K562 (cell line): ENCODE results near the gene TRIM38. TPM values are rescaled to one million over a fixed set of nuclear protein-coding genes. Genes with fewer than 3 reads are reported as not detected.

Source experiments
- DEAF1 ChIP-seq: fragments of 450-650 bp; formaldehyde crosslinking; IDR thresholded peaks from 2 replicates; pipeline ENCODE4 v1.4.0; 2020; ENCODE audit warnings: mild to moderate bottlenecking, moderate library complexity
- E4F1 ChIP-seq: fragments of 250-450 bp; sonication (Bioruptor Pico); IDR thresholded peaks from 2 replicates; pipeline ENCODE4 v1.5.0; 2021; ENCODE audit warnings: mild to moderate bottlenecking, borderline replicate concordance
- ETV6 ChIP-seq, 3 experiments: fragments of 150-350 bp in 1 of 3; sonication (generic) in 1 of 3; formaldehyde crosslinking in 1 of 3; IDR thresholded peaks; 2 replicates each; pipeline versions ENCODE4 v1.6.1 to v1.8.0; 2014 to 2022; ENCODE audit warnings: borderline replicate concordance in 2 of 3, low read depth in 2 of 3, antibody characterized with exemption in 1 of 3, low read length in 1 of 3, mild to moderate bottlenecking in 1 of 3, missing genetic modification reagents in 1 of 3
- EZH2 ChIP-seq: IDR thresholded peaks from 2 replicates; pipeline ENCODE4 v1.6.1; 2012; ENCODE audit warnings: low read depth, mild to moderate bottlenecking, inconsistent platforms, low read length, borderline replicate concordance
- KHSRP ChIP-seq: fragments of 450-650 bp; IDR thresholded peaks from 2 replicates; pipeline ENCODE4 v1.6.1; 2017
- MYNN ChIP-seq, 2 experiments: sonication (generic); formaldehyde crosslinking in 1 of 2; IDR thresholded peaks; 2 replicates each; pipeline versions ENCODE4 v1.5.0 to v1.6.1; 2016 to 2020; ENCODE audit warnings: antibody characterized with exemption in 1 of 2, missing genetic modification reagents in 1 of 2
- NFATC3 ChIP-seq: fragments of 450-650 bp; IDR thresholded peaks from 2 replicates; pipeline ENCODE4 v1.6.1; 2017; ENCODE audit warnings: mild to moderate bottlenecking
- NFRKB ChIP-seq: fragments of 450-650 bp; IDR thresholded peaks from 2 replicates; pipeline ENCODE4 v1.6.1; 2016; ENCODE audit warnings: low read depth
- PATZ1 ChIP-seq: fragments of 250-450 bp; sonication (Bioruptor Pico); IDR thresholded peaks from 2 replicates; pipeline ENCODE4 v1.5.0; 2020; ENCODE audit warnings: mild to moderate bottlenecking, borderline replicate concordance
- TEAD4 ChIP-seq, 2 experiments: sonication (generic) in 1 of 2; formaldehyde crosslinking in 1 of 2; IDR thresholded peaks; 2 replicates each; pipeline versions ENCODE4 v1.6.1 to v1.8.0; 2012 to 2022; ENCODE audit warnings: borderline replicate concordance in 1 of 2, inconsistent platforms in 1 of 2, low read length in 1 of 2, mild to moderate bottlenecking in 1 of 2, missing genetic modification reagents in 1 of 2
- WHSC1 ChIP-seq: IDR thresholded peaks from one replicate; pipeline ENCODE4 v1.6.1; 2012; ENCODE audit warnings: low read length, control low read depth, inconsistent platforms
- ZNF41 ChIP-seq: fragments of 250-450 bp; sonication (Bioruptor Pico); conservative IDR thresholded peaks from 2 replicates; pipeline ENCODE4 v1.4.0; 2020; ENCODE audit warnings: mild to moderate bottlenecking
- ZNF584 ChIP-seq: fragments of 200-800 bp; sonication (Bioruptor generic); IDR thresholded peaks from 2 replicates; pipeline ENCODE4 v1.6.1; 2016; ENCODE audit warnings: low read depth, mild to moderate bottlenecking, missing genetic modification characterization, missing compliant biosample characterization
- polyA plus RNA-seq, 8 experiments: library from polyadenylated mRNA; depleted of rRNA in 4 of 8; stranded (reverse) in 5 of 8; unstranded in 3 of 8; fragments of >200 nt; fragmentation: Nextera tagmentation in 2 of 8; fragmentation: Illumina TruSeq in 1 of 8; extraction: Ambion mirVana in 2 of 8; extraction: Trizol in 1 of 8; gene quantifications; 2 replicates each; pipeline versions ENCODE4 v1.2.1 to v1.2.3, GENCODE V29; 2011 to 2014; ENCODE audit warnings: inconsistent platforms in 1 of 8, missing spikeins in 1 of 8
- total RNA-seq, 7 experiments: library from RNA; depleted of rRNA in 6 of 7; stranded (reverse); fragments of >200 nt in 6 of 7; fragmentation: Illumina TruSeq in 2 of 7; extraction: Trizol in 2 of 7; gene quantifications; 2 replicates each; pipeline versions ENCODE4 v1.2.1 to v1.2.3, GENCODE V29; 2011 to 2021; ENCODE audit warnings: low replicate concordance in 1 of 7
- TF ChIP-seq, protein P1 (sequence below): sonication (generic); formaldehyde crosslinking; IDR thresholded peaks from 2 replicates; pipeline ENCODE4 v1.8.0; 2022; ENCODE audit warnings: mild to moderate bottlenecking, missing genetic modification reagents
- TF ChIP-seq, protein P2 (sequence below): fragments of 450-650 bp; formaldehyde crosslinking; IDR thresholded peaks from 2 replicates; pipeline ENCODE4 v1.4.0; 2020; ENCODE audit warnings: mild to moderate bottlenecking
- TF ChIP-seq, protein P3 (sequence below), 2 experiments: fragments of 450-650 bp in 1 of 2; sonication (generic) in 1 of 2; formaldehyde crosslinking; conservative IDR thresholded peaks; 2 replicates each; pipeline versions ENCODE4 v1.4.0 to v1.8.1; 2020 to 2022; ENCODE audit warnings: mild to moderate bottlenecking in 1 of 2, missing genetic modification reagents in 1 of 2

The TRIM38 gene
- total and polyA plus RNA-seq, 9 of the 15 experiments (the other 6 are each of a cell fraction or from before 2014, with no cell fraction given) = 1.7 to 6.7 (median 6.3) TPM

DNA sequence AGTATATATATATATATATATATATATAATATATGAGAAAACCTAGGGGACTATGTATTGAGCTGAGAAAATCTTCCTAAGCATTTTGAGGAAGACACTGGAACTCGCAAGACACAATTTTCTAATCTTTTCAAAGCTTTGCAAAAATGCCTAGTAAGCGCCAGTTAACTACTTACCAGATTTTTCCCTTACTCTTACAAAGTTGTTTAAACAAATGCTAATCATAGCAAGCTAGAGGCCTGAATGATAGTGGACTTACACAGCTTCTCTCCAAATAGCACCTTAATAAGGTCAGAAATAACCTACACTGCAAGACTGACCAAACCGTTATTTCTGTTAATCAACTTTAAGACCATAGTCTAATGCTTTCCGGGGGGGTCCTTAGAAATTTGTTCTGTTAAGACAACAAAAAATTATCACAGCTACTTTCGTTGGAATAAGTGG lies 68.6 kb downstream of the TRIM38 start (continued):
- TF ChIP-seq, protein P1, sequence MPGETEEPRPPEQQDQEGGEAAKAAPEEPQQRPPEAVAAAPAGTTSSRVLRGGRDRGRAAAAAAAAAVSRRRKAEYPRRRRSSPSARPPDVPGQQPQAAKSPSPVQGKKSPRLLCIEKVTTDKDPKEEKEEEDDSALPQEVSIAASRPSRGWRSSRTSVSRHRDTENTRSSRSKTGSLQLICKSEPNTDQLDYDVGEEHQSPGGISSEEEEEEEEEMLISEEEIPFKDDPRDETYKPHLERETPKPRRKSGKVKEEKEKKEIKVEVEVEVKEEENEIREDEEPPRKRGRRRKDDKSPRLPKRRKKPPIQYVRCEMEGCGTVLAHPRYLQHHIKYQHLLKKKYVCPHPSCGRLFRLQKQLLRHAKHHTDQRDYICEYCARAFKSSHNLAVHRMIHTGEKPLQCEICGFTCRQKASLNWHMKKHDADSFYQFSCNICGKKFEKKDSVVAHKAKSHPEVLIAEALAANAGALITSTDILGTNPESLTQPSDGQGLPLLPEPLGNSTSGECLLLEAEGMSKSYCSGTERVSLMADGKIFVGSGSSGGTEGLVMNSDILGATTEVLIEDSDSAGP (CRISPR knock-in tag) = no peak
- TF ChIP-seq, protein P2, sequence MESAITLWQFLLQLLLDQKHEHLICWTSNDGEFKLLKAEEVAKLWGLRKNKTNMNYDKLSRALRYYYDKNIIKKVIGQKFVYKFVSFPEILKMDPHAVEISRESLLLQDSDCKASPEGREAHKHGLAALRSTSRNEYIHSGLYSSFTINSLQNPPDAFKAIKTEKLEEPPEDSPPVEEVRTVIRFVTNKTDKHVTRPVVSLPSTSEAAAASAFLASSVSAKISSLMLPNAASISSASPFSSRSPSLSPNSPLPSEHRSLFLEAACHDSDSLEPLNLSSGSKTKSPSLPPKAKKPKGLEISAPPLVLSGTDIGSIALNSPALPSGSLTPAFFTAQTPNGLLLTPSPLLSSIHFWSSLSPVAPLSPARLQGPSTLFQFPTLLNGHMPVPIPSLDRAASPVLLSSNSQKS = peak; percentile 90; the same call in 1 of the 2 replicates
- TF ChIP-seq KHSRP (0 out of 2 replicates have a peak, but pooled peaks have one; percentile 49), NFATC3 (peak; percentile 86), ZNF41 (CRISPR knock-in tag) (peak; percentile 54; the same call in 1 of the 2 replicates), TEAD4 (IDR thresholded peaks at IDR 0.05; ENCODE audit: low read length) (peak; percentile 4; the same call in 1 of the 2 replicates), TEAD4 (CRISPR knock-in tag; IDR thresholded peaks at IDR 0.05; ENCODE audit: borderline replicate concordance) (no peak), EZH2 (no peak), PATZ1 (CRISPR knock-in tag) (peak; percentile 79; the same call in 1 of the 2 replicates), WHSC1 (no peak), E4F1 (CRISPR knock-in tag) (peak; percentile 82; the same call in 1 of the 2 replicates), ZNF584 (CRISPR knock-in tag) (no peak), ETV6 (IDR thresholded peaks at IDR 0.05; ENCODE audit: borderline replicate concordance in 1 of 2, low read depth in 2 of 2, low read length in 1 of 2) (0 out of 4 replicates have a peak, but pooled peaks of 1 of the 2 experiments have one; percentile 23), ETV6 (CRISPR knock-in tag; IDR thresholded peaks at IDR 0.05; ENCODE audit: borderline replicate concordance) (no peak), NFRKB (no peak), MYNN (IDR thresholded peaks at IDR 0.05) (no peak), MYNN (CRISPR knock-in tag; IDR thresholded peaks at IDR 0.05) (no peak), DEAF1 (peak; percentile 58)
- TF ChIP-seq, protein P3, sequence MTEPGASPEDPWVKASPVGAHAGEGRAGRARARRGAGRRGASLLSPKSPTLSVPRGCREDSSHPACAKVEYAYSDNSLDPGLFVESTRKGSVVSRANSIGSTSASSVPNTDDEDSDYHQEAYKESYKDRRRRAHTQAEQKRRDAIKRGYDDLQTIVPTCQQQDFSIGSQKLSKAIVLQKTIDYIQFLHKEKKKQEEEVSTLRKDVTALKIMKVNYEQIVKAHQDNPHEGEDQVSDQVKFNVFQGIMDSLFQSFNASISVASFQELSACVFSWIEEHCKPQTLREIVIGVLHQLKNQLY (CRISPR knock-in tag; conservative IDR thresholded peaks at IDR 0.05) = no peak
